Activated naive CD4-positive, alpha-beta T cell treated with anti-CD3 and anti-CD28 coated beads for 36 hours (primary cell): Measurements from ENCODE around the gene SSUH2. TPM values are rescaled to one million over a fixed set of nuclear protein-coding genes. Genes with fewer than 3 reads are reported as not detected.
A peak's percentile ranks its signal among the peaks of the same experiment; 100 is the strongest.

Experiments
- CTCF ChIA-PET: fragments of 350-600 bp; sonication (Branson Sonifier 250); formaldehyde crosslinking; loops from one replicate; lab custom pipeline; 2021; ENCODE audit warnings: antibody characterized with exemption; lab: Charles Lee
- DNase-seq: peaks from one replicate; pipeline ENCODE4 v3.0.0-alpha.2; 2020
- H3K27ac Mint-ChIP-seq: one replicate; pipeline ENCODE4 v1.8.0; 2021; ENCODE audit warnings: mild to moderate bottlenecking, mixed read lengths
- H3K27me3 Mint-ChIP-seq: one replicate; pipeline ENCODE4 v1.8.0; 2021; ENCODE audit warnings: low read depth, mixed read lengths
- H3K36me3 Mint-ChIP-seq: one replicate; pipeline ENCODE4 v1.8.0; 2021; ENCODE audit warnings: low read depth, mixed read lengths
- H3K4me1 Mint-ChIP-seq: one replicate; pipeline ENCODE4 v1.8.0; 2021; ENCODE audit warnings: low read depth, mixed read lengths
- H3K4me3 Mint-ChIP-seq: one replicate; pipeline ENCODE4 v1.8.0; 2021; ENCODE audit warnings: mild to moderate bottlenecking, moderate library complexity, mixed read lengths
- H3K9me3 Mint-ChIP-seq: one replicate; pipeline ENCODE4 v1.8.0; 2021; ENCODE audit warnings: mixed read lengths
- intact Hi-C: fragments of 100-400 bp; cut with micrococcal nuclease; formaldehyde crosslinking; loops from one replicate; pipeline ENCODE4 v1.15.1; 2023
- total RNA-seq, 2 experiments: library from RNA; stranded (reverse); gene quantifications; one replicate each; pipeline ENCODE4 v1.2.3, GENCODE V29; 2021

The SSUH2 gene
- total RNA-seq, 2 experiments from 2014 or later: 0.12 TPM; not detected in 1

GRCh38 chr3:8669019-8669418, 24.4 kb upstream of the SSUH2 start:
- Mint-ChIP-seq H3K4me1 (no peaks in the 10 kb centered on the region), H3K9me3 (peaks cover 2% of the 10 kb centered on the region), H3K27ac (no peak overlapping the region), H3K36me3 (no peaks in the 10 kb centered on the region), H3K27me3 (peaks cover 17% of the 10 kb centered on the region), H3K4me3 (no peak overlapping the region)
- CTCF ChIA-PET: no interaction called here
- intact Hi-C loops: no loop called here
- DNase-seq: no peak

GRCh38 chr3:8668216-8668615, 23.6 kb upstream of the SSUH2 start:
- H3K27ac Mint-ChIP-seq: no peak overlapping the region
- DNase-seq: no peak
- H3K4me1 Mint-ChIP-seq: no peaks in the 10 kb centered on the region
- no peak overlapping the region for H3K4me3 Mint-ChIP-seq
- no peaks in the 10 kb centered on the region for H3K36me3 Mint-ChIP-seq
- intact Hi-C loops: no loop called here
- H3K27me3 Mint-ChIP-seq: peaks cover 20% of the 10 kb centered on the region
- CTCF ChIA-PET: no interaction called here
- H3K9me3 Mint-ChIP-seq: peaks cover 2% of the 10 kb centered on the region

- no peaks in the 10 kb centered on the region for H3K36me3 Mint-ChIP-seq
- no peak for DNase-seq
- no peaks in the 10 kb centered on the region for H3K4me1 Mint-ChIP-seq
- H3K9me3 Mint-ChIP-seq: peaks cover 2% of the 10 kb centered on the region
- H3K27me3 Mint-ChIP-seq: peaks cover 20% of the 10 kb centered on the region
- CTCF ChIA-PET: no interaction called here
- H3K4me3 Mint-ChIP-seq: no peak overlapping the region
- no peak overlapping the region for H3K27ac Mint-ChIP-seq
- intact Hi-C loops: no loop called here
Observed at GRCh38 chr3:8667463-8668091, 23.0 kb upstream of the SSUH2 start.

GRCh38 chr3:8665407-8665896, 20.9 kb upstream of the SSUH2 start:
- no peak for DNase-seq
- peaks cover 2% of the 10 kb centered on the region for H3K9me3 Mint-ChIP-seq
- no peaks in the 10 kb centered on the region for H3K4me1 Mint-ChIP-seq
- intact Hi-C loops: no loop called here
- H3K36me3 Mint-ChIP-seq: no peaks in the 10 kb centered on the region
- no peak overlapping the region for H3K27ac Mint-ChIP-seq
- CTCF ChIA-PET: no interaction called here
- peaks cover 24% of the 10 kb centered on the region for H3K27me3 Mint-ChIP-seq
- no peak overlapping the region for H3K4me3 Mint-ChIP-seq

- DNase-seq: peak; percentile 69
- intact Hi-C loops: loop anchor here (5.0 kb wide), 1 partner anchor 104 kb away; the partner anchor contains the start of gene OXTR
- CTCF ChIA-PET: interaction anchor here (0.5 to 1.2 kb wide), 3 partner anchors 106 to 1489 kb away, joined by 3 to 4 read pairs (median 3); partner anchors contain the start of gene OXTR
Observed at GRCh38 chr3:8663177-8664061, 18.8 kb upstream of the SSUH2 start.

GRCh38 chr3:8662594-8662993, 18.0 kb upstream of the SSUH2 start:
- CTCF ChIA-PET: interaction anchor here (0.5 kb wide), 1 partner anchor 1490 kb away, joined by 3 read pairs; no protein-coding TSS in a partner anchor
- Mint-ChIP-seq H3K27me3 (peaks cover 24% of the 10 kb centered on the region), H3K9me3 (no peaks in the 10 kb centered on the region), H3K4me1 (no peaks in the 10 kb centered on the region), H3K4me3 (no peak overlapping the region), H3K27ac (no peak overlapping the region), H3K36me3 (no peaks in the 10 kb centered on the region)
- intact Hi-C loops: loop anchor here (5.0 kb wide), 1 partner anchor 105 kb away; the partner anchor contains the start of gene OXTR
- DNase-seq: no peak

More at GRCh38 chr3:8663177-8664061, 18.8 kb upstream of the SSUH2 start:
- Mint-ChIP-seq H3K4me1 (no peaks in the 10 kb centered on the region), H3K27me3 (peaks cover 25% of the 10 kb centered on the region), H3K27ac (no peak overlapping the region), H3K36me3 (no peaks in the 10 kb centered on the region), H3K9me3 (no peaks in the 10 kb centered on the region), H3K4me3 (no peak overlapping the region)

GRCh38 chr3:8660175-8661118, 15.8 kb upstream of the SSUH2 start:
- no peak overlapping the region for H3K4me3 Mint-ChIP-seq
- CTCF ChIA-PET: no interaction called here
- peaks cover 25% of the 10 kb centered on the region for H3K27me3 Mint-ChIP-seq
- DNase-seq: no peak
- no peaks in the 10 kb centered on the region for H3K36me3 Mint-ChIP-seq
- H3K9me3 Mint-ChIP-seq: no peaks in the 10 kb centered on the region
- H3K27ac Mint-ChIP-seq: no peak overlapping the region
- intact Hi-C loops: loop anchor here (5.0 kb wide), 1 partner anchor 107 kb away; the partner anchor contains the start of gene OXTR
- H3K4me1 Mint-ChIP-seq: no peaks in the 10 kb centered on the region

- Mint-ChIP-seq H3K4me3 (no peak overlapping the region), H3K36me3 (no peaks in the 10 kb centered on the region), H3K9me3 (no peaks in the 10 kb centered on the region), H3K27me3 (peaks cover 22% of the 10 kb centered on the region), H3K4me1 (no peaks in the 10 kb centered on the region), H3K27ac (no peak overlapping the region)
- CTCF ChIA-PET: no interaction called here
- intact Hi-C loops: no loop called here
- no peak for DNase-seq
Observed at GRCh38 chr3:8659242-8659641, 14.6 kb upstream of the SSUH2 start.

- CTCF ChIA-PET: no interaction called here
Observed at GRCh38 chr3:8658306-8659212, 14.0 kb upstream of the SSUH2 start.

GRCh38 chr3:8657804-8658305, 13.3 kb upstream of the SSUH2 start:
- no peak overlapping the region for H3K27ac Mint-ChIP-seq
- no peaks in the 10 kb centered on the region for H3K9me3 Mint-ChIP-seq
- CTCF ChIA-PET: no interaction called here
- no peak overlapping the region for H3K4me3 Mint-ChIP-seq
- DNase-seq: no peak
- intact Hi-C loops: no loop called here
- peaks cover 18% of the 10 kb centered on the region for H3K27me3 Mint-ChIP-seq
- no peaks in the 10 kb centered on the region for H3K4me1 Mint-ChIP-seq
- H3K36me3 Mint-ChIP-seq: no peaks in the 10 kb centered on the region

More at GRCh38 chr3:8658306-8659212, 14.0 kb upstream of the SSUH2 start:
- no peaks in the 10 kb centered on the region for H3K4me1 Mint-ChIP-seq
- H3K27ac Mint-ChIP-seq: no peak overlapping the region
- H3K36me3 Mint-ChIP-seq: no peaks in the 10 kb centered on the region
- DNase-seq: no peak
- H3K27me3 Mint-ChIP-seq: peaks cover 19% of the 10 kb centered on the region
- no peak overlapping the region for H3K4me3 Mint-ChIP-seq
- intact Hi-C loops: no loop called here
- no peaks in the 10 kb centered on the region for H3K9me3 Mint-ChIP-seq

- DNase-seq: no peak
- peaks cover 20% of the 10 kb centered on the region for H3K27me3 Mint-ChIP-seq
- no peaks in the 10 kb centered on the region for H3K36me3 Mint-ChIP-seq
- no peaks in the 10 kb centered on the region for H3K9me3 Mint-ChIP-seq
- H3K4me3 Mint-ChIP-seq: no peak overlapping the region
- no peaks in the 10 kb centered on the region for H3K4me1 Mint-ChIP-seq
- no peak overlapping the region for H3K27ac Mint-ChIP-seq
- intact Hi-C loops: no loop called here
- CTCF ChIA-PET: no interaction called here
Observed at GRCh38 chr3:8656240-8656639, 11.6 kb upstream of the SSUH2 start.
